ENCODE results near the gene FAF1. TPM values are rescaled to one million over a fixed set of nuclear protein-coding genes. Genes with fewer than 3 reads are reported as not detected.

The FAF1 gene
- total and polyA plus RNA-seq, 2 of the 8 experiments (the other 6 are each of a cell fraction or from before 2014, with no cell fraction given): 10.8 to 65.9 TPM

DNA sequence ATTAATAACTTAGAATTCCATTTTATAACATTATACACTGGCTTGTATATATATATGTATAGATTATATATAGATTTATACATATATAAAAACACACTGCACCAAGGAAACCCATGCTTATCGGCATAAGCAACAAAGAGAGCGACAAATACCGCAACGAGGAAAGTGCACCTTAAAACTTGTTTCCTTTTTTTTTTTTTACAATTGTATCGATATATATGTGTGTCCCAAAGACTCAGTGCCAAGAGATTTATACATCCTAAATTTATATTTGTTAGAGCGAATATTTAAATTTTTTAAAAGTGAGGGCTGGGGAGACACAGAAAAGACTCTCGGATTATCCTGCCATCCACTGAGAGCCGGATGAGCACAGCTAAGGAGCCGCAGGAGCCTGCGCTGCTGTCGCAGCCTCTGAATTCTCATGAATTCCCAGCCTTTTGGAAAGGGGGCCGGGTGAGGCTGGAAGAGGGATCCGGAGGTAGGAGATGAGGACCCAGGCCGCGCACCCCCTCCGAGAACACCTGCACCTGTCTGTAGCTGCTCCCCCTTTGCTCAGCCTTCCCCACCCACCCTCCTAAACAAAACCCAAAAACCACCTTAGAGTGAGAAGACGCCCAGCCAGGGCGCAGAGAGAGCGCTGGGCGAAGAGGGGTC, 542.0 kb downstream of the FAF1 start:
- no peak overlapping the region for H3K56ac ChIP-seq (replicated peaks; ENCODE audit: insufficient read length, low read depth, low read length)
- no peak overlapping the region for H2BK20ac ChIP-seq (ENCODE audit: low read length)
- H4K8ac ChIP-seq (ENCODE audit: extremely low read depth, insufficient read depth, low read length): no peak overlapping the region; the same call in 1 of the 2 replicates
- H2BK15ac ChIP-seq (ENCODE audit: low read length): no peak overlapping the region
- CTCF ChIA-PET (ENCODE audit: partially characterized antibody): interaction anchor here (1.8 to 3.3 kb wide), 2 partner anchors 8 to 11 kb away, joined by 9 to 13 read pairs; no protein-coding TSS in a partner anchor
- H3K27me3 ChIP-seq (replicated peaks in 1 of 4; ENCODE audit: control insufficient read depth in 3 of 4, extremely low read depth in 1 of 4, insufficient read depth in 3 of 4, low read length in 3 of 4): peaks cover 97 to 100% (median 99%) of the 10 kb centered on the region in 4 experiments
- no peaks in the 10 kb centered on the region for H3K79me1 ChIP-seq (ENCODE audit: low read depth, low read length)
- no peak overlapping the region for H3K9ac ChIP-seq (replicated peaks in 1 of 4; ENCODE audit: extremely low read depth in 1 of 4, low read depth in 3 of 4, low read length in 3 of 4)
- H4K20me1 ChIP-seq (replicated peaks in 1 of 2; ENCODE audit: control insufficient read depth in 1 of 2, insufficient read depth in 2 of 2, low read length in 2 of 2): peaks cover 11 to 33% of the 10 kb centered on the region in 2 experiments
- H3K79me2 ChIP-seq (ENCODE audit: control insufficient read depth in 1 of 2, insufficient read depth in 2 of 2, low read length in 2 of 2): no peaks in the 10 kb centered on the region
- H3K4me1 ChIP-seq (replicated peaks in 1 of 4; ENCODE audit: control insufficient read depth in 3 of 4, insufficient read depth in 4 of 4, low read length in 3 of 4): peaks cover 4 to 30% (median 21%) of the 10 kb centered on the region in 4 experiments; a peak in 6 of 7 replicates
- no peak overlapping the region for H2BK120ac ChIP-seq (replicated peaks; ENCODE audit: low read depth, low read length)
- peak overlapping the region; percentile 51 for H3K18ac ChIP-seq (ENCODE audit: extremely low read depth, low read length)
- peak overlapping the region; percentile 56 to 70; a peak in 3 of 4 replicates for H3K4me2 ChIP-seq (ENCODE audit: insufficient read depth in 1 of 2, low read depth in 2 of 2, low read length in 2 of 2)
- peaks cover 14% of the 10 kb centered on the region for H3K23me2 ChIP-seq (ENCODE audit: low read depth, low read length)
- H4K91ac ChIP-seq (replicated peaks; ENCODE audit: insufficient read length, low read length): no peak overlapping the region
- H3K4me3 ChIP-seq (ENCODE audit: extremely low read depth in 1 of 4, insufficient read depth in 2 of 4, low read depth in 3 of 4, low read length in 4 of 4): peak overlapping the region in 2 of 4 experiments; percentile 15 to 51; a peak in 4 of 8 replicates
- H3K4ac ChIP-seq (replicated peaks; ENCODE audit: insufficient read length, low read depth, low read length): no peak overlapping the region
- H3K27ac ChIP-seq (ENCODE audit: low read depth, low read length): no peak overlapping the region
- no peak overlapping the region for H4K5ac ChIP-seq (ENCODE audit: insufficient read length, low read depth, low read length)
- H3K9me3 ChIP-seq (ENCODE audit: insufficient read depth in 2 of 2, low read depth in 1 of 2, low read length in 1 of 2): peaks cover 0 to 3% of the 10 kb centered on the region in 2 experiments; a peak in 1 of 4 replicates
- FAIRE-seq (no peak), DNase-seq (ENCODE audit: low read depth in 1 of 2, low spot score in 2 of 2) (no peak)
- peaks cover 0 to 13% (median 0%) of the 10 kb centered on the region in 4 experiments; a peak in 1 of 8 replicates for H3K36me3 ChIP-seq (ENCODE audit: control insufficient read depth in 2 of 4, insufficient read depth in 4 of 4, low read length in 3 of 4)
- no peak overlapping the region for H2BK5ac ChIP-seq (ENCODE audit: low read depth, low read length)
- 10% methylated on average over 18 of the region's 20 CpGs; no CpG with 5 or more reads in 1 of the 2 experiments for WGBS, 2 experiments (ENCODE audit: extremely low coverage in 1 of 2, insufficient coverage in 1 of 2, insufficient read length in 1 of 2, insufficient replicate concordance in 2 of 2, low coverage in 1 of 2, low lambda C conversion rate in 2 of 2, missing lambda C conversion rate in 1 of 2)
- H3K23ac ChIP-seq (ENCODE audit: insufficient read length): no peak overlapping the region
- no peak overlapping the region for H2AFZ ChIP-seq (ENCODE audit: low read length)
- POLR2A ChIA-PET (ENCODE audit: partially characterized antibody): no interaction called here
- H3K14ac ChIP-seq (ENCODE audit: insufficient read length): no peak overlapping the region
- H2BK12ac ChIP-seq (ENCODE audit: low read depth, low read length): no peak overlapping the region
- no peak overlapping the region for H2AK5ac ChIP-seq (ENCODE audit: low read depth, low read length)
- TF ChIP-seq TEAD4 (IDR thresholded peaks at IDR 0.05; ENCODE audit: low read depth, low read length) (no peak), RNF2 (IDR thresholded peaks at IDR 0.05; ENCODE audit: borderline replicate concordance, low read depth, low read length, missing control alignments, poor library complexity, severe bottlenecking) (peak; percentile 86)

Data from H1 (cell line).